ENCODE measurements around the gene COL5A3.

DNA sequence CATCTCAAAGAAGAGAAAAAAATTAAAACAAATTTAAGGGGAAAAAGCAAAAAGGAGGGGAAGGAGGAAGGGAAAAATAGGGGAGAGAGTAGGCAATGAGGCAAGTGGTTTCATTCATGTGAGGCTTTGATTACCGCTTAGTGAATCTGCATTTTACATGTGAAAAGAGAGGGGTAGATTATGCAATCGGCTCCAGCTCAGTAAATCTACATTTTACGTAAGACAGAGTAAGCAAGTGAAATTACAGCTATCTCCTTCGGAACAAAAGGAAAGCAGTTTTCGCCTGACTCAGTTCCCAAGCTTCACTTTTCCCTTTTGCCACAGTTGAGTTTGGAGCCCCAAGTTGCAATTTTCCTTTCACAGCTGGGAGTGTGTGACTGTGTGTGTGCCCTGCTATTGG lies 58.0 kb downstream of the COL5A3 start:
- TF ChIP-seq, protein P1, sequence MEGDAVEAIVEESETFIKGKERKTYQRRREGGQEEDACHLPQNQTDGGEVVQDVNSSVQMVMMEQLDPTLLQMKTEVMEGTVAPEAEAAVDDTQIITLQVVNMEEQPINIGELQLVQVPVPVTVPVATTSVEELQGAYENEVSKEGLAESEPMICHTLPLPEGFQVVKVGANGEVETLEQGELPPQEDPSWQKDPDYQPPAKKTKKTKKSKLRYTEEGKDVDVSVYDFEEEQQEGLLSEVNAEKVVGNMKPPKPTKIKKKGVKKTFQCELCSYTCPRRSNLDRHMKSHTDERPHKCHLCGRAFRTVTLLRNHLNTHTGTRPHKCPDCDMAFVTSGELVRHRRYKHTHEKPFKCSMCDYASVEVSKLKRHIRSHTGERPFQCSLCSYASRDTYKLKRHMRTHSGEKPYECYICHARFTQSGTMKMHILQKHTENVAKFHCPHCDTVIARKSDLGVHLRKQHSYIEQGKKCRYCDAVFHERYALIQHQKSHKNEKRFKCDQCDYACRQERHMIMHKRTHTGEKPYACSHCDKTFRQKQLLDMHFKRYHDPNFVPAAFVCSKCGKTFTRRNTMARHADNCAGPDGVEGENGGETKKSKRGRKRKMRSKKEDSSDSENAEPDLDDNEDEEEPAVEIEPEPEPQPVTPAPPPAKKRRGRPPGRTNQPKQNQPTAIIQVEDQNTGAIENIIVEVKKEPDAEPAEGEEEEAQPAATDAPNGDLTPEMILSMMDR (IDR thresholded peaks at IDR 0.05) = no peak
- TF ChIP-seq EP300 (IDR thresholded peaks at IDR 0.05) = no peak

Data from gastroesophageal sphincter (tissue), 3 donors.